T-helper 1 cell (primary cell): ENCODE measurements around the gene B3GNT5.
A peak's percentile ranks its signal among the peaks of the same experiment; 100 is the strongest.

Experiments
- DNase-seq, 5 donors: peaks; one replicate each; pipeline ENCODE4 v3.0.0-alpha.2; 2012 to 2020

Gene B3GNT5

DNA sequence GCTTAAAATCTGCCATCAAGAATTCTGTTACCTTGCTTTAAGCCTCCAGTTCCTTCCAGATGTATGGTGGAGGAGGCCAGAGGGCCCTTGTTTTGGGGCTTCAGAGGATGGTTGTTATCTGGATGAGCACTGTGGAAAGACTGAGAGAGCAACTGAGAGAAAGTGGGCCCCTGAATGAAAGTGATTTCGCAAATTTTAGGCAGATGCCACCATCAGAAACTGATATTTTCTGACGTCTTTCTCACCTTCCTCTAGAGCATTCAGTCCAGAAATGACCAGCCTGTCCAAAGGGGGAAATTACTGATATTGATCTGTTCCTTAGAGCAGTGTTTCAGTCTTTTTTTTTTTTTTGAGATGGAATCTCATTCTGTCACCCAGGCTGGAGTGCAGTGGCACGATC, 13.4 kb downstream of the B3GNT5 start:
- no peak for DNase-seq

DNA sequence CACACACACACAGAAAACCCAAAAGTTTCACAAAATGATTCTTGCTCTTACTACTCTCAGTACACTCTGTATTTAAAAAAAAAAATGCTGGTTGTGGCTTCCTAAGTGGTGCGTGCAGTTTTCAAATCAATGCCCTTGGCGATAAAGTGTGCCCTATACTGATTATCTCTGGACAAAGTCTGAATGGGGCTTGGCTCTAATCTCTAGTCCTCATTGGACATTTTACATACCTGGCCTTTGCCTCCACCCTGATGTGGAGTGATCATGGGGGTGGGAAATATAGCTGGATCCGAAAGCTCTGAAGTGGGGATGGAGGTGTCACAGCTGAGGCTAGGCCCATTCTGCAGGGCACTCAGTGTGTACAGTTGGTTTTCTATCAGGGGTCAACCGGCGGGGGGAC, 14.1 kb downstream of the B3GNT5 start:
- DNase-seq, result no peak

DNA sequence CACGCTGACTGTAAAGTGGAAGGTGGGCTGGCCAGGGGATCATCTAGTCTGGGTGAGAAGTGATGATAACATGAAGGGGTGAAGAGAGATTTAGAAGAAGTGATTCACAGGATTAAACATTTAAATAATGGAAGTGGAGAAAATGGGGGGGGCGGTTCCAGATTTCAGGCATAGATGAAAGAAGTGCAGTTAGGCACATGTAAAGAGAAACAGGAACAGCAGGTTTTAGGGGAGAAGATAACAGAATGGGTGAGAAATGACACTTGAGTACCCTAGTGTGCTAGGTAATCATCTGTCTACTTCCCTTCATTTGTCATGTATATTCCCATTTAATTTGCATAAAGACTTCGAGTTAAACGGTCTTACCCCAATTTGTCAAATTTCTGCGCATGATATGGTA, 15.3 kb downstream of the B3GNT5 start:
- DNase-seq, result no peak

DNA sequence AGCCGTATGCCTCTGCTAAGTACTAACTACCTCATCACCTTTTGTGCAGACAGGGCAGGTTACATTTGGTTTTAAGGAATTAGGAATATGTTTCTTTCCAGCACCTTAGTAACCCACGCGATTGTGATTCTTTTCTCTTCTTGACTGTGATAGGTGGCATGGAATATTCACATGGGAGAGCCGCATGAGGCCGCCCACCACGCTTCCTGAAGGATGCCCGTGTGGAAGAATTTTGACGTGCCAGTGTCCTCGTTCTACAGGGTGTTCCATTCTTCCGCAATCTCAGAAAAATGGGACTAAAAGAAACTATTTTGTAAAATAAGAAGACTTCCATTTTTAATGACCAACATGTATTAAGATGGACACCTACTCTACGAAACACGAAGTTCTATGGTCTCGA, 16.3 kb downstream of the B3GNT5 start:
- no peak for DNase-seq

DNA sequence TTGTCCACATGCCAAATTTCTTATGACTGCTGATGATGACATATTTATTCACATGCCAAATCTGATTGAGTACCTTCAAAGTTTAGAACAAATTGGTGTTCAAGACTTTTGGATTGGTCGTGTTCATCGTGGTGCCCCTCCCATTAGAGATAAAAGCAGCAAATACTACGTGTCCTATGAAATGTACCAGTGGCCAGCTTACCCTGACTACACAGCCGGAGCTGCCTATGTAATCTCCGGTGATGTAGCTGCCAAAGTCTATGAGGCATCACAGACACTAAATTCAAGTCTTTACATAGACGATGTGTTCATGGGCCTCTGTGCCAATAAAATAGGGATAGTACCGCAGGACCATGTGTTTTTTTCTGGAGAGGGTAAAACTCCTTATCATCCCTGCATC, 17.3 kb downstream of the B3GNT5 start:
- no peak for DNase-seq

DNA sequence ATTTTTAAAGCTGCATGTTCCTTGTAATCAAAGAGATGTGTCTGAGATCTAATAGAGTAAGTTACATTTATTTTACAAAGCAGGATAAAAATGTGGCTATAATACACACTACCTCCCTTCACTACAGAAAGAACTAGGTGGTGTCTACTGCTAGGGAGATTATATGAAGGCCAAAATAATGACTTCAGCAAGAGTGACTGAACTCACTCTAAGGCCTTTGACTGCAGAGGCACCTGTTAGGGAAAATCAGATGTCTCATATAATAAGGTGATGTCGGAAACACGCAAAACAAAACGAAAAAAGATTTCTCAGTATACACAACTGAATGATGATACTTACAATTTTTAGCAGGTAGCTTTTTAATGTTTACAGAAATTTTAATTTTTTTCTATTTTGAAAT, 19.1 kb downstream of the B3GNT5 start:
- DNase-seq, result no peak

DNA sequence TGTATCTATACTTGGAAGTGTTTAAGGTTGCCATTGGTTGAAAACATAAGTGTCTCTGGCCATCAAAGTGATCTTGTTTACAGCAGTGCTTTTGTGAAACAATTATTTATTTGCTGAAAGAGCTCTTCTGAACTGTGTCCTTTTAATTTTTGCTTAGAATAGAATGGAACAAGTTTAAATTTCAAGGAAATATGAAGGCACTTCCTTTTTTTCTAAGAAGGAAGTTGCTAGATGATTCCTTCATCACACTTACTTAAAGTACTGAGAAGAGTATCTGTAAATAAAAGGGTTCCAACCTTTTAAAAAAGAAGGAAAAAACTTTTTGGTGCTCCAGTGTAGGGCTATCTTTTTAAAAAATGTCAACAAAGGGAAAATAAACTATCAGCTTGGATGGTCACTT, 19.7 kb downstream of the B3GNT5 start:
- no peak for DNase-seq

DNA sequence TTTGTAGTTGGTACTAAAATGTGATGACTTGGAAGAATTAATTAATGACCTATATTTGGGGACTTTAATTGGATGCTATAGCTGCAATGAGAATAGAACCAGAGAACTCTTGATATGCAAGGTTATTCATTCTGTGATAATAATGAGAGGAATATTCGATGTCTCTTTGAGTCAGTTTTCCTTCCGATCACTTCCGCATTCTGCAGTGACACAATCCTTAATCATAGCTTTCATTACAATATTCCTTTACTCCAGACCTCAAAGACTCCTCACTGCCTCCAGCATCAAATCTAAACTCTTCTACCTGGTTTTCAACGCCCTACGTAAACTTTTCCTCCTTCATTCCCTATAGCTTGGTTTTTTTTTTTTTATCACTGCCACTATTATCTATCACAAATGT, 21.6 kb downstream of the B3GNT5 start:
- no peak for DNase-seq

DNA sequence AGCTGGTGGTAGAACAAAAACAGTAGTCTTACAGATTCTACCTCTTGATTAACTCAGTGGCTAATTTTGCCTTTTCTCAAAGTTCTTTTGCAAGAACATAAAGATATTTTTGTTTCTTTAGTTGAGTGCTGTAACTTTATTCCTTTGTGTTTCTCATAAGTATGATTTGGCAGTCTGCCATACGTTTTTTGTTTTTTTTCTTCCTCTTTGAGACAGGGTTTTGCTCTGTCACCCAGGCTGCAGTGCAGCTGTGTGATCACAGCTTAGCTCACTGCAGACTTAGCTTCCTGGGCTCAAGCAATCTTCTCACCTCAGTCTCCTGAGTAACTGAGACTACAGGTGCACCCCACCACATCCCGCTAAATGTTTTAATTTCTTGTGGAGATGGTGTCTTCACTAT, 22.4 kb downstream of the B3GNT5 start:
- DNase-seq, result no peak

DNA sequence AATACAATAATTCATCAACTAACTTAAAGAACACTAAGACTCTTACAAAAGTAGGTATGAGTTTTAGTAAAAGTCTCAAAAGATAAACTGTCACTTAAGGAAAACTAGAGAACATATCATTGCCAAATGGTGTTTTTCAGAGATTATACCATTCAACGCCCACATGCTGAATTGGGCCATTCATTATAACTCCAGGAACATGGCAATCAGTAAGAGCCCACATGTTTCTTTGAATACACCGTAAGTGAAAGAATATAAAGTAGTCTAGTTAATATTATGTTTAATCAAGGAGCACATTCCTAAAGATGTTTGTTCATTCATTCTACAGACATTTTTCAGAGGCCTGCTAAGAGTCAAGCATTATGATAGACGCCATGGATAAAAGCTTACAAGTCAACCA, 22.9 kb downstream of the B3GNT5 start:
- DNase-seq, result no peak

DNA sequence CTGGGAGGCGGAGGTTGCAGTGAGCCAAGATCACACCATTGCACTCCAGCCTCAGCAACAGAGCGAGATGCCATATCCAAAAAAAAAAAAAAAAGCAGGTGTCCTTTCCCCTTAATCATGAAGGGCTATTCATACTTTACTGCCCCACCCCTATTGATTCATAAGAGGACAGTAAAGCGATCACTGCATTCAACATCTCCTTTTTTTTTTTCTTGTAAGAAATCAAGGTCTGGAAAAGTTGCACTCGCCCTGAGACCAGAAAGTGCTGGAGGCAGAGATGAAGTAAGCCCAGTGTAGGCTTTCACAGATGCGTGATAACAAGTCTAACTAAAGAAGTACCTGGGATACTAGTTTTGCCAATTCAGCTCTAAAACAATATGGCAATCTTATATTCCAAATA, 24.2 kb downstream of the B3GNT5 start:
- DNase-seq, result no peak

DNA sequence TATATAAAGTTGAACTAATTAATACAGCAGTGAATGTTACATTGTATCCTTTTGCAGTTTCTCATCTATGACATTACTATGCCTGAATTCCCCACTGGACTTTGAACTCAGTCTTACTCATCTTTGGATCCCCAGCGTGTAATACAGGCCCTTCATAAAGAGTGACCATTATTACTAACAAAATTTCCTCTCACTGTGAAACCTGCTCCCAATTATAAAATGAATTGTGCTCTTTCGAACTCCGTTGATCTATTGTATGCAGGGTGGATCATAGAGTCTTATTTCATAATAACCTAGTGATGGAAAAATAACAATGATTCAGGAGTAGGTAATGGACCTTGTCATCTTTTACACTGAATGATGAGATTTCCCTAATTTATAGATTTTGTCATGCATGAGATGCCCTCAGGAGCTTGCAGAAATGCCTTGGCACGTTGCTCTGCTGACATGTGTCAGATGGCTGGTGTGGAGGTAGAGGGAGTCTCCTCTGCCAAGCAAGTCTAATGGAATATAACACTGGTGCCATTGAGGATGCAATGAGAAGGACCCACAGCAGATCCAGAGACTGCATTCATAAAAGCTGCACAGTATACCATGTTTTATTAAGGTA, 25.5 kb downstream of the B3GNT5 start:
- no peak for DNase-seq

DNA sequence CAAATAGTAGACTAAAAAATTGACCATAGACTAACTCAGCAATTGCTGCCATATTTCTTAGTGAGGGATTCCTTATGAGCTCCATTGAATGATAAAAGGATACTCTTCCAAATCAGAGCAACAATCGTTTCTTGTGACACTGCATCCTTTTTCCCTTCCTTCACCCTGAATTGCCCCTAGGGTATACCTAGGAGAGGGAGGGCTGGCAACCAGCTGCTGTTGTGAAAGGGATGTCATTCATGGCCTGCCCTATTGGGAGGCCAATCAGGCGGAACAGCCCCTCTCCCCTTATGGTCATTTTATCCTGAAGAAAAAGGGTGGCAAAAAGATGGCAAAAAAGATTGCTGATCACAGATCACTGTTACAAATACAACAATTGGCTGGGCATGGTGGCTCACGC, 26.3 kb downstream of the B3GNT5 start:
- DNase-seq, result no peak

DNA sequence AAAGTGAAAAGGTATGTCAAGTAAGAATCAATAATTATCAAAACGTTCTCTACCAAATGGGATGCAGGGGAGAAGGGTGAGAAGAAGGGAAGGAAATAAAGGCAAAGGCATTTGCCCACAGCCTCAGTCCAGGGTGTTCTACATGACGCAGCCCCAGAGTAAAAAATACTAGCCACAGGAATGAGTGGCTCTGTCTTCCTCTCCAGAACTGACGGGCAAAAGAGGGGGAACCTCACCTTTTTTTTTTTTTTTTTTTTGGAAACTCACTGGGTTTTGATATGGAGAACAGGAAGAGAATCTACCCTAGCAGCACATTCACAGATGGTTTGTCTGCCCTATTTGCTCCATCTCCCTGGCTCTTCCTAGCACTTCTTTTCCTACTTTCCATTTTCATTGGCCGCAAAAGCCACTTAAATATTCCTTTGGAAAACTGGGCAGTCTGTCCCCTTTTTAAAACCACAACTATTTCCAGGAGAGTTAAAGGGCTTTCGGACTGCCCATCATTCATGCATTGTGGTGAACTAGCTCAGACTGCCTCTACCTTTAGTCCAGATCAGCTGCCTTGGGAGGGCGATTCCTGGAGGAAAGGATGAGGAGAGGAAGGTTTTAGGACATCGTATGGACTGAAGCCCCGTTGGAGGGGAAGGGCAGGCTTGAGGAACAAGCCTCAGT, 28.2 kb downstream of the B3GNT5 start:
- DNase-seq, result no peak

DNA sequence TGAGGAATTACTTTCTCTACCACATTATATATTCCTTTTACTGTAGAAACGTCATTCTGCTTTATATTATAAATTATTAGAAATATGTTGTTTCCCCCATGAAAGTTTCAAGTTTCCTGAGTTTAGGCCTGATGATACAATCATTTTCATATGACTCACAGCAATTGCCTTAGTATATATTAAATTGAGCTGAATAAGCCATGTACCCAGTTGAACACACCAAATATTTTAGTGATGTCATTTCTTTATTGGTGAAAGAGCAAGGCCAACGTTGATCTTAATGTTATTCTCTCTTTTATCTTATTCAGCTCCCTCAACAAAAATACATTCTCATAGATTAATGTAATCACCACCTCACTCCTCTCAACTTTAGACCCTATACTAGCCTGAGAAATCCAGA, 30.8 kb downstream of the B3GNT5 start:
- no peak for DNase-seq

DNA sequence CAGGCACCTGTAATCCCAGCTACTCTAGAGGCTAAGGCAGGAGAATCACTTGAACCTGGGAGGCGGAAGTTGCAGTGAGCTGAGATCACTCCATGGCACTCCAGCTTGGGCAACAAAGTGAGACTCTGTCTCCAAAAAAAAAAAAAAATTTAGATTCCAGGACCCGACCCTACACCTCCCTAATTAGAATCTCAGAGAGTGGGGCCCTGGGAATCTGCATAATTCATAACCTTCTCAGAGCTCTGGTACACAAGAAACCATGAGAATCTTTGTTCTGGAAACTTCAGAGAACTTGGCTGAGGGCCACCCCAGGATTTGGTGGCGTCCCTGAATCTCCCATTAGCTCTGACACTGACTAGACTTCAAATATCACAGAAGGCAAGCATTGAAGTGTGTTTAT, 31.5 kb downstream of the B3GNT5 start:
- DNase-seq, result no peak

DNA sequence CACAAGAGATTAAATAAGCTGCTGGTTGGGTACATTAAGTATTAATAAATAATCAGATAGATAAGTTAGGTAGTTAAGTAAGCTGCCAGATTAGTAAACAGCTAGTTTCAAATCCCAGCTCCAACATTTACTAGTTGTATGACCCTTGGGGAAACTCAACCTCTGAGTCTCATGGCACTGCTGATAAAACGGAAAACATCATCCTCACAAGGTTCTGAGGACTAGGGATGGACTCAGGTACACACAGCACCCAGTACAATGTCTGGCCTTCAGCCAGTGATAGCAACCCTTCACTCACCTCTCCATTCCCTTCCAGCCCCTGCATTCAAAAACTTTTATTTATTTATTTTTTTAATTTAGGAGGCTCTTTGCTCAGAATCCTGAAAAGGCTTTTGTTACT, 32.3 kb downstream of the B3GNT5 start:
- DNase-seq, result no peak

DNA sequence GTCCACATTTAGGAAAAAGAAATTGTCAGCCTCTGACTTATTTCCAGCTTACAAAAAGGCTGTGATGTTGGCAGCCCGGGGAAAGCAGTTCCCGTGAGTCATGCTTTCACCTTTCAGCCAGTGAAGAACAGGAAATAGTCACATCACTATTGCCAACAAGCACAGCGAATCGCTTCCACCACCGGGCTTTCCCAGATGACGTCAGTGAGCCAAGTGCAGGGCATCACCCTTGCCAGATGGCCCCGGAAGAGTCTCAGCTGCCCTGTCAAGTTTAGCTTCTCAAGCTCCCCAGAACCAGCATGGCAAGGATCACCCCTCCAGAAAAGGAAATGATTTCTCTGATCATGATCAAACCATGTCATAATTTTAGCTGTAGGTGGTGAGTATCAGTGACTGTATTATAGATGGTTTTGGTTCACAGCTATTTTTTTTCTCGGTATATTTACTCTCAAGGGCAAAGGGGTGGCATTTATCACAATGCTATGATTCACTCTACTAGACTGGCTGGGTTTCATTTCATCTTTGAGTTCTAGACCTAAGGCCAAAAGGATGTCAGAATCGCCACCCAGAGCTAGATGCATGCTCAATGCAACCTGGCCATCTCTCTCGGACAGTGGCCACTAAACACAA, 32.9 kb downstream of the B3GNT5 start:
- DNase-seq, result peak; percentile 80 to 96 (median 86)

DNA sequence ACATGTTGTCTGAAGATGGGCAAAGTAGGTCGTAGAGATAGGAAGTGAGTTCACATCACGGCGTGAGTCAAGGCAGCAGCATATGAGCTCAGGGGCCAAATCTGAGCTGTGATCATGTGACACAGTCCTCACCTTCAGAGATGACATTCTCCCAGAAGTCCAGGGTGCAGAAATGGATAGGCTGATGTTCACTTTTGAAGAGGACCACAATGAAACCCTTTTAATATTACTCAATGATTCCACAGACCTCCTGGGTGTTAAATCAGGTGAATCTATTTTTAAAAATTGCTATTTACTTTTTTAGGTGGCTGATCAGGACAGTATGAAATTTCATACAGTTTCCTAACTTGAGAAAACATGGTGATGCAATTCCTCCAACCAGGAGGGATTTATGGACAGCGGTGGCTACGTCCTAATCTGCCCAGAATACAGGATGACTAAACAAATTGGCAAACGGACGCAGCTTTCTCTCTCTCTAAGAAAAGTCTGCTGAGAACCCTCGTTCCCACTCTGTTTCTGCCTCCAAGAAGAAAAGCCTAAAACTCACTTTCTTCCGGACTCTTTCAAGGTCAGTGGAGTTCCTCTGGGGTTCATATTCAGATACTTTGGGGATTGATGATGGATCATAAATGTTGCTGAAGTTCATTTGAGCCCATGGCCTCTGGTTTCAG, 34.4 kb downstream of the B3GNT5 start:
- DNase-seq, result no peak

DNA sequence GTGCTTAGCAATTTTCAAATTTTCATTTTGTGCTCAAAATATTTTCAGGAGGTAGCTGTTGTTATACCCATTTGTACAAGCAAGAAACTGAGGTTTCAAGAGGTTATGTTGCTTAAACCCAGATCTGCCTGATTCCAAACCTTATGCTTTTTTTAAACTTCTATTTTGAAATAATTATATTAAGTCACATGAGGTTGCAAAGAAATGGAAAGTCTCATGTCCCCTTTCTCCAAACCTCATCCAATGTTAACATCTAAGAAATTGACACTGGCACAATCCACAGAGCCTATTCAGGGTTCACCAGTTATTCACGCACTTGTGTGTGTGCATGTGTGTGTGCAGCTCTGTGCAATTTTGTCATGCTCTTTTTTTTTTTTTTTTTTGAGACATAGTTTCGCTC, 35.1 kb downstream of the B3GNT5 start:
- no peak for DNase-seq

DNA sequence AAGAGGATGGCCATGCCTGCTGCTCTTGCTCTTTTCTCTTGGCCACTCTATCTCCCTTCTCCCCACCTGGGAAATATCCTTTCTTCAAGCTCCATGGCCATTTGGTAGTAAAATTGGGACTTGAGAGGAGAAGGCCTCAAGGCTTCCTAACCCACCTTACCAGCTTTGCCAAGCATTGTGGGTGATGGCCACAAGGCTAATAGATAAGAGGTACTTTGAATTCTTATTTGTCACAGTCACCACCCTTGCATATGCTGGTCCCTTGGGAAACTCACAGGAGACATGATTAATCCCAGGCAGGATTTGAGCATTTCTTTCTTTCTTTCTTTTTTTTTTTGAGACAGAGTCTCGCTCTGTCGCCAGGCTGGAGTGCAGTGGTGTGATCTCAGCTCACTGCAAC, 37.2 kb downstream of the B3GNT5 start:
- no peak for DNase-seq

DNA sequence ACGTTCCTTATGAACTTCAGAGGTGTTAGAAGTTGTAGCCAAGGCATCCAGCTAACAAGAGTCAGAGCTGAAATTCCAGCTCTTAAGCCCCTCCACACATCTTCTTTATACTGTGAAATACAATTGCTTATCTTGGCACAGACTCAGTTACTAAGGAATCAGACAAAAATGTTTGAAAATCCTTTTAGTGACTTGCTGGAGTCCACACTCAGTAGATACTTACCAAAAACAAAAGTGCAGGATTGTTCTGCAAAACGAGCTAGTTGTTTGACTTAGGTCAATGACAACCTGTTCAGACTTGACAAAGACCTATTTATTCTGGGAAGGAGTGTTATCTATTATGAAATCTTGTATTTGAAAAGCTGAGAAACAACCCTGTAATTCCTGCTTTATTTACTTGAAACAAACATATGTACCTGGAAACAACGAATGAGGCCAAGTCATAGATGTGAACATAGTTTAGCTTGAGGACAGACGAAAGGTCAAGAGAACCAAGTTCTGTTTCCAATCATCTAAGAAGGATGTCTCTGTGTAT, 38.5 kb downstream of the B3GNT5 start:
- DNase-seq, result no peak

DNA sequence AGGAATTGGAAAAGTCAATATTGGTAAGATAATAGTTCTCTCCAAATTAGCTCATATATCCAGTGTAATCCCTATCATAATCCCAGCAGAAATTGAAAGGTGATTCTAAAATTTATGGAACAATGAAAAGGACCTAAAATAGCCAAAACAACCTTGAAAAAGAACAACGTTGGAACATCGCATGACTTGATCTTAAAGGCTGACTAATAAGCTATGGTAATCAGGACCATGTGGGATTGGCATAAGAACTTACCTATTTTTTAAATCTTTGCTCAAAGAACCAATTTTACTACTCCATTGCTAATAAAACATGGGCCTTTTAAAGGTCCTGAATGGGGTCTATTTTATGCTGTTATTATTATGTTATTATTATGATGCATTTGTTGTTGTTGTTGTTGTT, 40.9 kb downstream of the B3GNT5 start:
- DNase-seq, result no peak

DNA sequence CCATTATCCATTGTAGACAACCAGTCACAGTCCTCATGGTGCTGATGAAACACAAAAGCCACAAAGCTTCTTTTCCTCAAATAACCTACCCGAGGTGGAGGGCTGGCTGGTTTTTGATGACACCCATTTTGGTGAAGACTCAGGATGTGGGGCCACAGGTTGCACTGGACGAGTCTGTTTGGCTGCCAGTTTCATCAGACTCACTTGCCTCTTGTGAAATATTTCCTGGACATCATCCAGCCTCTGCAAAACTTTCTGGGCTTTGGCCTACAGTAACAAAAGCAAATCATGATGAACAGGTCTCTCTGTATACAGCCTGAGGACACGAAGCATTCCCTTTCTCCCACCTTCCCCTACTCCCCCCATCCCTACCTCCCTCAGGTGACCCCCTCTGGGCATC, 42.2 kb downstream of the B3GNT5 start:
- DNase-seq, result no peak
